ENCODE measurements around the gene MSMP.

The MSMP gene

DNA sequence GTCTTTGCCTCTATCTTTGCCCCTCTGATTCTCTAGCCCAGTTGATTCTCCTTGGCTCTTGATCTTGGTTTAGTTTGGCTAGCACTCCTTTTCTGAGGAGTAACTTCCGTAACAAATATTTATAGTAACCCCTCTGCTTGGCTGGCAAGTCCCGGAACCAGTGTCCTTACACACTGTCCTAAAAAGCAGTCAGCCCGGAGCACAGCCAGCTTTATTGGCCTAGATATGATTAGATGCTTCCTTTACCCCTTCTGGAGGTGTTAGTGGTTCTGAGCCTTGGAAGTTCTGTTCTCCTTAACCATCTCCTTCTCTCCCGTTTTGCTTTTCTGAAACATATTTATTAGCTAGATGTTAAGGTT lies 17.0 kb upstream of the MSMP start:
- DNase-seq = no peak

DNA sequence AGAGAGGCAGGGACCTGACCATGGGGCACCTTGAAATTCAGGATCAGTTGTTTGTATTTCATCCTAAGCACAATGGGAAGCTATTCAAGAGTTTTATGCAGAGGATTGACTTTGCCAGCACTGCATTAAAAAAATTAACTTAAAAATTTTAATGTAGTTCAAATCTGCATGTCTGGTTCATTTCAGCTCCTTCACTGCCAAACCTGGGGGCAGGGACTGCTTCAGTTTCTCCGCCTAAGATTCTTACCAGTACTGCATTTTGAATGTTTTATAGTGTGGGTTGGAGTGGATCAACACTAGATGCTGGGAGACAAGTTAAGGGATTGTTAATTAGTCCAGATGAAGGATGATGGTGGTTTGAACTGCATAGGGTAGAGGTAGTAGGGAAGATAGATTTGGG lies 15.7 kb upstream of the MSMP start:
- no peak for DNase-seq

DNA sequence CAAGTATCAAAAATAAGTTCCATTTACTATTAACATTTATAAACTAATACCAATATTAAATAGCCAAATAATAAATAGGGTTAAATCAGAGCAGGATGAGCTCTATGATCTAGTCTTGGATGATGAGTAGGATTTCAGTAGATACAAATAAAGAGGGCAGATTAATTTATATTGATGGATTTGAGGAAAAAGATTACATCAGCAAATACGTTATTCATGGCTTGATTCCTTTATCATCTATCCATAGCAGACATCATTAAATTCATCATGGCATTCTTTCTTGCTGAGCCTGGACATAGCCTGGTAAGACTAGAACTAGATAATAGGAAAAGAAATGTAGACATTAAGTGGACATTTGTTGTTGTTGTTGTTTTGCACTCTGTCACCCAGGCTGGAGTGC lies 13.4 kb upstream of the MSMP start:
- DNase-seq = no peak

DNA sequence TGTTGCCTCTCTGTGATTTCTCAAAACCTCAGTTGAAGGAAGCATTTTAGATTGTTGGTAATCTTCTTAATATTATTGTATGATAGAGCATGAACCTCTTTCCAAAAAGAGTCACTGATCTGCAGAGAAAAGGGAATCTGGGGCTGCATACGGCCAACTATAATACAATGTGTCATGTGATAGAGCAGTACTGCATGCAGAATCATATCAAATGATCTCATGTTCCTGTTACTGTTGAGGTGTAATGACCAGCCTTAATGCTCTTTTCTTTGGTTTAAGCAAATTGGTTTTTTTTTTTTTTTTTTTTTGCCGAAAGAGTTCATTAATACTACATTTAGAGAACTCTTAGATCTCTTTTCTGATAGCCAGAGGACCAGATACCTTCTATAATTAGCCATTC lies 12.9 kb upstream of the MSMP start:
- DNase-seq = no peak

DNA sequence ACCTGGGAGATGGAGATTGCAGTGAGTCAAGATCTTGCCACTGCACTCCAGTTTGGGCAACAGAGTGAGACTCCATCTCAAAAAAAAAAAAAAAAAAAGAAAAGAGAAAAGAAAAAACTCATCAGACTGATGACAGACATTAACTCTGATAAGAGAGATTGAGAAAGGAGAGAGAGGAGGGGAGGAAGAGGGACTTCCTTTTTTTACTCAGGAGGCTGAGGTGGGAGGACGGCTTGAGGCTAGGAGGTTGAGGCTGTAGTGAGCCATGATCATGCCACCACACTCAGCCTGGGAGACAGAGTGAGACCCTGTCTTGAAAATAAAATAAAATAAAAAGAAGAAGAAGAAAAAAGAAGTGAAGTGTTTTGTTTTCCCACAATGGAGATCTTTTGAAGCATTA lies 9.7 kb upstream of the MSMP start:
- no peak for DNase-seq

DNA sequence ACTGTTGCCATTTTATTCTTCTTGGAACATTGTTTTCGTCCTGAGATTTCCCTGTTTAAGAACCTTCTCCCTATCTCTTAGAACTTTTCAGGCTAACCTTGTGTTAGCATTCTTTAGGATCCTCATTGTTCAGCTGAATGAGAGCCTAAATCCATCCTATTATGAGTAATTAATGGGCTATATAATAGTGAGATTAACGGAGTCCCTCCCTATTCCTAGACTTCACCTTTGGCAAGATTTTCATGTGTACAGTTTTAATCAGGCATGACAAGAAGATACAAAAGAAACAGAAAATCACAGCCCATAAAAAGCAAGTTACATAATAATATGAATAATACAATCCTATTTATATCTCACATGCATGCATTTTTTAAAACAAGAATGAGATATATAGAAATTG lies 9.1 kb upstream of the MSMP start:
- no peak for DNase-seq

DNA sequence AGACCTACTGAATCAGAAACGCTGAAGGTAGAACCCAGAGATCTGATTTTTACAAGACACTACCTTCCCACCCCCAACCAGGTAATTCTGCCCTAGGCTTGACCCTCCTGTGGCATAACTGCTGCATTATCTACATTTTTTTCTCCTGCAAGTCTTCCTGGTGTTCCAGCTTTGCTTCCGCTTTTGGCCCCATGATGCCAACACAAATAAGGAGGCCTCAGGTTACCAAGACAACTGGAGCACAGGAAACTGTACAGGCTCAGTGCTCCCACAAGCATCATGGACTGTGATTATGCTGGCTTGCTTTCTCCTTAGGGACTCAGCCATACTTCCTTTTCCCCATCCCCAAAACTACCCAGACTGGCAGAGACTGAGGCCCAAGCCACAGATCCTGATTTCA lies 6.6 kb upstream of the MSMP start:
- DNase-seq = peak; percentile 48

DNA sequence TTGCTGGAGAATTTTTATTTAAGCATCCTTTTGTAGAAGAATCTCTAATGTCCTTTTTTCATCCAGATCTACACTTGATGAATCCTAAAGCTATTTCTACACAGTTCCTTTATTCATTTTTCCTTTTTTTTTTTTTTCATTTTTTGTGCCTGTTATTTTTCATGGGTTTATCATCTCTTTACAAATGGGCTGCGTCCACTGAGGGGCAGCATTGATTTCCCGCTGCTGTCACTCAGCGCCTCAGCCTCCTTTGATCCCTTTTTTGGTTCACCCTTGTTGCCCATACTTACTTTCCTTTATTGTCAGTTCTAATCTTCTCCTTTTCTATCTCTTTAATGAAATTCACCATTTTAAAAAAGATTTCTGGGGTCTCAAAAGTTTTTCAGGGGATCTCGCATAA lies 5.7 kb upstream of the MSMP start:
- no peak for DNase-seq

DNA sequence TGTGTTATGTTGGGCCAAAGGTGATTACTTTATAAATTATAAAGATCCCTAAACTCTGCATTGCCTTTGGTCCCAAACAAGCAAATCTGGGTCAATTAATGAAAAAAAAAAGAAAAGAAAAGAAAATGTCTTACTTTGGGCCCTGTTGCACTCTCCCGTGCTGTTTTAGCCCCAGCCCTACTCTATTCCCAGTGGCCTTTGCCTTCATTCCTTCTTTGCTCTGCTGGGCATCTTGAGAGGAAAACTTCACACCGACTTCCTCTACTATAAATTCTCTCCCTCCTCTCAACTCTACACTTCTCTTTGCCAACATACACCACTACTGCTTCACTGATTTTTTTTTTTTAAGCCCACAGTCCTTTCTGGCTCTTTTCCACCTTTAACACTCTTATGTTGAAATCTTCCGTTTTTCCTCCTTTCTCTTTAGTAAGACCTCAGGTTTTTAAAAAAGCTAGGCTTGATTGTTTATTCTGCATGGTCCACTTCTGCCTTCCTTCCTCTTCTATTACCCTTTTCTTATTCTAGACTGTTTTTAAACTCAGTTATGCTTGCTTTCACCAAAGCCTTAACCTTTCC lies 4.5 kb upstream of the MSMP start:
- DNase-seq = no peak

DNA sequence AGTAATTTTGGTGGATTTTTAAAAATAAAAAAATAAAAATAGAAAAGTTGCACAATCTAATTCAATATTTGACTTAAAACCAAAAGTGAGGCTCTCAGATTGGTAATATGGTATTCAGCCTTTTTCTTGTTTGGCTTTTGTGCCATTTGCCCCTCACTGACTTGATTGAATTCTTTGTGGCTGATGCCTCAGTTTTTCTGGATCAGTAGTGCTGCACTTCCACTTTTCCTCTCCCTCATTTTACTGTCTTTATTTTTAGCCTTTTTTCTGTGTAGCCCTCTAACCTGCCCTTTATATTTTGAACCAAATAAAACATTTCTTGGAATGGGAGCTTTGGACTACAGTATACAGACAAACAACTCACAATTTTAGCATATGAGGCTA lies 3.8 kb upstream of the MSMP start:
- no peak for DNase-seq

DNA sequence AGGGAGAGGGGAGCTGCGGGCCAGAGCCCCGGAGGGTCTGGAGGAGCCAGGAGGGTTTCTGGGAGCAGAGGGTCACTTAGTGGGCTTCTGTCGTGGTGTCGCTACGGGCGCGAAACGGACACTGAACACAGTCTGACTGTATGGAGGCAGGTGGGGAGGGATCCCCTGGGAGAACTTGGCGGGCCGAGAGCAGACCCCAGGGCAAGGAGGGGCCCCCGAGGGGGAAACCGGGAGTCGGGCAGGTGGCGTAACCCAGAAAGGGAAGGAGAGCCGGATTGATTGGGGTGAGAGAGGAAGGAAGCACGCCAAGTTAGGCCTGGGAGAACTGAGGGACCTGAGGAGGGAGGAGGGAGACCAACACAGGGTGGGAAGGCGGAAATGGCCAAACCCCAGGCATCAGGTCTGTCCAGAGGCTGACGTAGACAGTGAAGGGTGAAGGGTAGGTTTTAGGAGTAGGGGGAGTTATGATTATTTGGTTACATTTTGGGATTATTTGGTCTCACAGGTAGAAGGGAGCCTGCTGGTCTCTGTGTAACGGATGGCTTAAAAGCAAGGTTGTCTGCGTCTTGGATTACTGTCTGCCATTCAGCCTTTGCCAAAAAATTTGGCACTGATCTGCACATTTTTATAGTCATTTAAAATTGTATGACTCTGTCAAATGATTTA lies 3.3 kb upstream of the MSMP start:
- no peak for DNase-seq

DNA sequence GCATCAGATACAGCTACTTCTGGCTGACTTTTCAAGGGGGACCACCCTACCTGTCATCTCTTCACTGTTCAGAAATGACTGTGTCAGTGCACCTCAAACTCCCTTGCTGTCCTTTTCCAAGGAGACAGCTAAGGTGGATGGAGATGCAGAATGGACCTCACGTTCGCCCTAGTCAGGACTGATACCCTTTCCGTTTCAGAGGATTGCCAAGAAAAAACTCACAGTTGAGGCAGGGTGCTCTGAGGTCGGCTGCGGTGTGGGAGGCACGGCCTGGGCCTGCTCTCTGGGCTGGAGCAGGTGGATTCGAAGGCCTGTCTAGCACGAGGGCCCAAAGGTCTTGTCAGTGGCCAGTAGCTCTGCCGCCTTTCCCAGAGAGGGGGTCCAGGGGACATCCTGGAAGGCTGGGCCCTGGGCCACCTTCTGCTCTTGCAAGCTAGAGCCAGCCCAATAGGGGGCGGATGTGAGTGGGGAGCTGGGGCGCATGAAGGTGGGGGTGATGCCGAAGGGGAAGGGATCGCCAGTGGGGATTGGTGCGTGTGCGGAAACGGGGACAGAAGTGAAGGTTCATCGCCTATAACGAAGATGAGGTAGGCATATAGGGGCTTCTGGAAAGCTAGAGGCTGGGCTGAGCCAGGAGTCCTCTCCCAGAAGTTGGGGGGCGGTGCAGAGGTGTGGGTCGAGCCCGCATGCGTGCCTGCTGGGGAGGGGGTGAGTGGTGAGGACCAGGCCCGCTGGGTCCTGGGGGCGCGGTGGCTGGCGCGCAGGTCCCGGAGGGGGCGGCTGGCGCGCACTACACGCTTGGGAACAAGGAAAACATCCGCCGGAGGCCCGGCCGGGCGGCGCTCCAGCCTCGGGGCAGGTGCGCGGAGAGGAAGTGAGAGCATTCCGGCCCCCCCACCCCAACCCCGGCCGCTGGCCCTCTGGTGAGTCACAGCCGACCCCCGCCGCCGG lies 2.5 kb upstream of the MSMP start:
- DNase-seq = no peak

DNA sequence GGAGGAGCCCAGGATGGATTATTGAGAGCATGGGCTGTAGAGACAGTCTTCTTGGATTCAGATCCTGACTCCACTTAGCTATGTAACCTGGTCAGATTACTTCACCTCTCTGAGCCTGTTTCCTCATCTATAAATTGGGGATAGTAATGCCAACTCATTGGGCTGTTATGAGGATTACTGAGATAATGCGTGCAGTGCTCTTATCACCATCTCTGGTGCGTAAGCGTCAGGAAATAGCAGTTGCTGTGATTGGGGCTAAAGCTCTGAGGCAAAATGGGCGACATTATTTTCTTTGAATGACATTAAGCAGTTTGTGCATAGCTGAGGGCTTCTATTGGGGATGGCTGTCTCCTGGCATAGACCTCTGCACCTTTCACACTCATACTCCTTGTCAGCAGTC lies 995 bp upstream of the MSMP start:
- DNase-seq = no peak

DNA sequence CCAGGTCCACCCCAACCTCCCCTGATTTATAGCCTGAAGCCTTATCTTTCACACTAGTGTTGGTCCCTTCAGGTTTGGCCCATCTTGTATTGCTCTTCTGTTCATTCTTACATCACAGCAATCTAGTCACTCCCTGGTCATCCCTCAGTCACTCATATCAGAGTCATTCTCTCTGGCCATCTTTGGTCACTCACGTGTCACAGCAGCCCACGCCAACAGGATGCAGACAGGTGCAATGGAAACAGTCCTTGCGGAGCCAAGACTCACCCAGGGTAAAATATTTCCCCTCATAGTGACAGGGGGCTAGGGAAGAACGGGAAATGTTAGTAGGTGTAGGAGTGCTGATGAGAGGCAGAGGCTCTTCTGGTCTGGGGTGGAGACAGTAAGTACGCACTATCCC lies 610 bp downstream of the MSMP start:
- no peak for DNase-seq

DNA sequence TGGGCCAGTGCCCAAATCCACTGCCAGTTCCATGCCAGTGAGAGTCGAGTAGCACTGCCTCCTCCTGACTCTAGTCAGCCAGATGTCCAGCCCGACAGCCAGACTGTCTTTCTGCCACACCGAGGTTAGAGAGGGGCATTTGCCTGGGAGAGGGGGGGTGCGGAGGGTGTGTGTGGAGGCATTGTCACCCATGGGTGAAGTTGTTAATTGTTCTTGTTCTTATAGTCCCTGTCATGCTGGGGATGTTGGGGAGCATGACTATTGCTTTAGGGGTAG lies 3.9 kb downstream of the MSMP start:
- DNase-seq = no peak

DNA sequence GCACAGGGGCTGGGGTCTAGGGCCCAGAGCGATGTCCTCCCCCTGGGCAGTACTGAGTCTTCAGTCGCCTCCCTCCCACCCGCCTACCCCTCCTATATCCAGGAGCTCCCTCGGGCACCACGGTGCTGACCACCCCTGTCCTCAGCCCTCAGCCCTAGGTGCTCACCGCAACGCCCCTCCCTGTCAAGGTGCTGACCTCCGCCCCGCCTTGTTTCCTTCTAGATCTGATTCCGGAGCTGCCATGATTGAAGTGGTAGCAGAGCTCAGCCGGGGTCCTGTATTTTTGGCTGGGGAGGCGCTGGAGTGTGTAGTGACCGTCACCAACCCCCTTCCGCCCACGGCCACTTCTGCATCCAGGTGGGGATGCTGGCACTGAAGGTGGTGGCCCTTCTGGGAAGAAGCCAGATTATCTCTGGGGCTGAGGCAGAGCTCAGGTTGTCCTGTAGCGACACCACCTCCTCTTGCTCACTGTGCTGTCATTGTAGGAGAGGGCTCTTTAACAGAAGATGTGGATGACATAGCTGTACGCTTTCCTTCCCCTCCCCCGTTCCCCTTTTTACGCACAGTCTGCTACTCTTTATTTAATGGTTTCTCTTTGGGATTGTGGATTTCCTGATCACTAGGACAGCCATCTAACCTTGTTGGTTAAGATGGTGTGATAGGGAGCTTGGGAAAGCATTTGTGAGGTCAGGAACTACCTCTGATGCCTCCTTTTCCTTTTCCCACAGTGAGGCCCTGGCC lies 4.4 kb downstream of the MSMP start:
- DNase-seq = no peak

DNA sequence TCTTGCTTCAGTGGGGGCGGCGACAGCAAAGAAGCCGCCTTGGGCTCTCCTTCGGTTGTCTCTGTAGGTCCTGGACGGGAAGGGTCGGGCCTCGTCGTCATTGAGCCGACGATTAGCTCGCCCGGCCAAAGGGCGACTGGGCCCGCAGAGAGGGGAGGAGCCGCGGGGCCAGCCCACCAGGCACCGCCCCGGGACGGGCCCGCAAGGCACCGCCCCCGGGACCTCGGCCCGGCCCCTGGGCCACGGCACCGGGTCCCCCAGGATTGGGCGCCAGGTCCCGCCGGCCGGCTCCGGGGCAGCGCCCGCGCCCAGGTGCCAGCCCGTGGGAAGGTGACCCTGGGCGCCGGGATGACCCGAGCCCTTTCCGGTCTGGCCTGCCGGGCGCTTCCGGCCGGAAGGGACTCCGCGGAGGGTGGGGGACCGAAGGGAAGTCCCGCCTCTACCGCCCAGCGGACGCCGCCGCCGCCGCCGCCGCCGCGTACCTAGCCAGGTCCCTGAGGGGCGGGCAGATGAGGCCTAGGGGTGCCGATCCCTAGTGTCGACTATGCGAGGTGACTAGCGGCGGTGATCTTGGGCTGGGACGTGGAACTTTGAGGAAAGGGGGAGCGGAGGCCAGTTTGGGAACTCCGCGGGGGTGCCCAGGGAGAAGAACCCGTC lies 5.1 kb downstream of the MSMP start, which contains the start of the genes GBA2 and RGP1:
Gene GBA2 (minus strand): TSS at position 371 of the 657 bp plus-strand sequence. CDS start 524 bp downstream, outside the sequence.
Gene RGP1 (plus strand): TSS at position 430 of the 657 bp plus-strand sequence. CDS start 469 bp downstream, outside the sequence.
- DNase-seq = peak; percentile 68

DNA sequence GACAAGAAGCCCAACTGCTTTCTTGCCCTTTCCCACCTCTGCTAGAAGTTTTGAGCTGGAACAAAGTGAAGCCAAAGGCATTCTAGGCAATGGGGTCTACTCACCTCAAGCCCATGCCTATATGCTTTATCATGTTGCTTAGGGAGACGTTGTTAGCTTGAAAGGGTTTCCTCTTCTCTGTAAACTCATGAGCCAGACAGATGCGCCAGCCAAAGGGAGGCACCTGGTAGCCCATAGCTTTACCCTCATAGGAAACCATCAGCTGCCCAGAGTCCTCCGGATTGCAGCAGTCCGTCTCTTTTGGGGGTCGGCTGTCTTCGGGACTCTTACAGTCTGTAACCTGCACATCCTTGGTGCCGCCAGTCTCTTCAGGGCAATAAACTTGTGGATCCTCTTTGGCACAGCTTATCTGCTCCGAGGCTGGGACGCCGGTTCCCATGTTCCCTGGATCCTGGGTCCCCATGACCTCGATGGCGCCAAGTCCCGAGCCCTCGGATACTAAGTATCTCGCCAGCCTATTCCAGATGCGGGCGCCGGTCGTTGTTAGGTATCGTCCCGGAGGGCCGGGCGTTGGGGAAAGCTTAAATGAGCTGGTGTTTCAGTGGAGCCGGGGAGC lies 5.7 kb downstream of the MSMP start:
- no peak for DNase-seq

DNA sequence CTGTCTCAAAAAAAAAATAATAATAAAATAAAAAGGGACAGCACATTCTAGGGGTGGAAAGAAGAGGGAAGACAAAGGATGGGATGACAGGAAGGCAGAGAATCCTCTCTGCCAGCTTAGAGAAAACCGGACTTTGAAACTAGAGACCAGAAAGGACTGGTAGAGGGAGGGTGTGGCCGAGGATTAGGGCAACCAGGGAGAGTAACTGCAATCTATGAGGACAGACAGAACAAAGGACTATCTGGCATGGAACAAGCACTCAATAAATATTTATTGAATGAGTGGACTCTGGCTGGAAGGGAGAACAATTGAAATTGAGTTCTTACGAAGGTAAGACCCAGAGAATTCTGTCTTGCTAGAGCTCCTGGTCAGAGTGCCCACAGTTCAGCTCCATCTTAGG lies 7.5 kb downstream of the MSMP start:
- DNase-seq = no peak

DNA sequence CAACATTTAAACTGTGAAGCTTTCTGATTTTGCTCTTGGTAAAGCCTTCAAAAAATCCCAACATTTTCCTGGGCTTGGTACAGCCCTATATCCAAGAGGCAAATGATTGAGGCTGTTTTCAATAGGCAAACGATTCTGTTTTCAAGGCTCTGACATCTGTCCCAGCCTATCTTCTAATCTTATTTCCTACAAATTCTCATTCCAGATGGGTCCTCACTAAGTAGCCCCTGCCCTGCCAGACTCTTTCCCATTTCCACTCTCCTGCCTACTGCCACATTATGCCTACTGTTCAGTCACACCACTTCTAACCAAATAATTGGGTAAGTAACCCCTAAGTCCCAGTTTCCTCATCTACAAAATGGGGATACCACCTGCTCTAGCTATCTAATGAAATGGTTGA lies 8.5 kb downstream of the MSMP start:
- DNase-seq = no peak

DNA sequence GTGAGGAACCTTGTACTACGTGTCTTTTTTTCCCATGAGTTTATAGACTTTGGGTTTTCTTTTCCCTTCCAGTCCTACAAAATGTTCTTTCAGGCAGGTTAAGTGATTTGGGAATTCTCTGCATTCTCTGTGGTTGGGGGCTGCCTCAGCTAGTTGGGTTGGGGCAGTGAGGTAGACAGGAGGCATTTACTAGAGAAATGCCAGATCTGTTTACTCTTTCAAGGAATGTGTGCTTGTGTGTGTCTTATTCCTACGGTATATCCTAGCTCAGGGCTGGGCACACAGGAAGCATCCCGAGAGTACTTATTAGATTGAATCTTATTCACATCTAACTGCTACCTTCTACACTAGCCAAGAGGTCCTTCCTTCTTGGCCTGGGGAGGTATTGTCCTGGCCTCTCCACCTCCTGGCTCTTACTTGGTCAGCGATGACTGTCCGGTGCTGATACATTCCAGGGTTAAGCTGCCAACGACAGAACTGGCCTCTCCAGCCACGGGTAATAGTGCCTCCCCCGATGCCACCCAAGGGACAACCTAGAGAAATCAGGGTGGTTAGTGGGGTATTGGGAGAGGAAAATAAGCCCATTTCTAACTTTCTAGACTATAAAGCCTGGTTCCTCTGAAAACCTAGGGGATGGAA lies 10.1 kb downstream of the MSMP start:
- DNase-seq = no peak

DNA sequence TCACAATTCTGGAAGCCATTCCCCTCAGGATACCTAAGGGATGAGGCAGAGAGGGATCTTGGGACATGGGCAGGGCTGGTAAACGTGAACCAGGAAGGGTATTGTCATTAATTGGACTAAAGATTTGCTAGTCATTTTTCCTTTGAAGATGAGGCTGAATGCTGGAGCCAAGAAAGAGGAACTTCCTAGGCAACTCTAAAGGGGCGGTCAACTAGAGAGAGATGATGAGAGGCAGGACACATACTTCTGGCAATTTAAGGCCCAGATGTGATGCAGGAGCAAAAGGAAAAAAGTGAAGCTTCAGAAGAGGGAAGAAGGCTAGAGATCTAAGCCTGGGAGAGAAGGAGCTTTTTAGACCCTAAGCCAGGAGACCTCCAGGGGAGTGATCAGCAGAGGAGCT lies 10.6 kb downstream of the MSMP start:
- no peak for DNase-seq
